KBM-7 (cell line): ENCODE data around the gene LIPM.
"Not testable (repeated sequence)": the region's sequence is repeated elsewhere in the genome, so short reads cannot be mapped to it uniquely, and the experiment has no call there.

Experiments used
- DNase-seq: peaks from one replicate; pipeline ENCODE4 v3.0.0-alpha.2; 2015
- in situ Hi-C: fragments of 300-500 bp; cut with MboI; formaldehyde crosslinking; loops from 2 replicates; pipeline ENCODE4 v1.14.3; 2020; ENCODE audit warnings: low sequenced_read_pairs, low pct_unique_long_range_greater_than_20kb, mixed read lengths

Gene LIPM

DNA sequence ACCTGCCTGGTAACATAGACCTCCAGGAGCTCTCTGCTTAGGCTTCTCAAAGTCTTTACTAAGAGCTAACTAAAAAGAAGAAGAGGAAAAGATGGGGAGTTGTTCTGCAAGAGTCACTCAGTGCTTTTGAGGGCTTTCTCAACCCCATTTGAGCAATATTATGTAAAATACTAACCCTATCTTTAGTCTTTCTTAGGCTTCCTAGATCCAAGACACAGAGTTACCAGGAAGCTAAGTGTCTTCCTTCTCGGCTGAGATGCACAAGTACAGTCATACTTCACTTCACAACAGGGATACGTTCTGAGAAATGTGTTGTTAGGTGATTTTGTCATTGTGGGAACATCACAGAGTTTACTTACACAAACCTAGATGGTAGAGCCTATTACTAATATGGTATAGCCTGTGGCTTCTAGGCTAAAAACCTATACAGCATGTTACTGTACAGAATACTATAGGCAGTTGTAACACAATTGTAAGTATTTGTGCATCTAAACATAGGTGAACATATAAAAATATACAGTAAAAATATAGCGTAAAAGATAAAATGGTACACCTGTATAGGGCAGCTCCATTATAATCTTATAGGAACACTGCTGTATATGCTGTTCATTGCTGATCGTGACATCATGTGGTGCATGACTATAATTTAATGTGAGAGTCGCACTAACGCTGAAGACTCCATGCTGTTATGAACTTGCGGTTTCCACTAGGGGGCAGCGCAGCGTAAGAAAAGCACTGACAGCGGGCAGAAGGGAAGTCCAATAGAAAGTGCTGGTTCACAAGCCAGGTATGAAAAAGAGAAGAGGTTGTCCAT, 32.8 kb downstream of the LIPM start:
- peak; percentile 86 for DNase-seq
- in situ Hi-C loops, result no loop called here

DNA sequence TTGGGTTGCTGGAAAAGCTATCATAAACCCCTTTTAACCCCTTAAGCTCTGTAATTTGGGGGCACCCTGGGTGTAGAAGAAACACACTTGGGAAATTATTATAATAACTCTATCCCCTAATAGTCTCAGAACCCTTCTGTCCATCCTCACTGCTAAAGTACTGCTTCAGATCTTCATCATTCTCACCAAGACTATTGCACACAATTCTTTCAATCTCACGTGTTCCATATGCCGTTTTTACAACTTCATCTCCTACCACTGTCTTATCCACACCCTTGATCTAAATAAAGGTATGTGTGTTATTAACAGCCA, 33.3 kb downstream of the LIPM start:
- DNase-seq, result no peak
- in situ Hi-C loops, result no loop called here

- in situ Hi-C loops, DNase-seq: not testable (repeated sequence)
Observed at GRCh38 chr10:88837632-88838031, 35.1 kb downstream of the LIPM start.

DNA sequence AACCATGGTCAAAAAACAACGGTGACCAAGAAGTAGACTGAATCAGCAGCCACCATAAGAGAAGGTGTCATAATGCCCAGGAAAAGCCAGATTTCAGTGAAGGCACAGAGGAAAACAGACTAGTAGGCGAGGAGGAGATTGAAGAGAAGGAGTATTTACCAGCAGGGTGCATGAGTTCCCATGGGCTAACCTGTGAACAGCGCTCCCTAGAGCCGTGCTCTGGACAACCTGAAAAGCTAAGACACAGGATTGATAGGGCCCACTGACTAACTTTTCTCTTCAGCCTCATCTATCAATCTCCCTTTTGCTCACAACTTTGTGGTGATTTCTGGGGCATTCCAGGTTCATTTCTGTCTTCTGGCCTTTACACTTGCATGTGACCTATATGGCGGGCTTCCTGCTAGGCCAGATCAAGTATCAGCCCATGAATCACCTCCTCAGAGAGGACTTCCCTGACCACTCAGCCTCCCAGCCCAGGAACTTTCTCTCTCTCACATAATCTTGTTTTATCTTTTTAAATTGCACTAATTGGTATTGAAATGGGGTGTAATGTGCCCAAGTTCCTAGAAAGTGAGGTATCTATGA, 36.3 kb downstream of the LIPM start:
- no peak for DNase-seq
- in situ Hi-C loops, result no loop called here

GRCh38 chr10:88840104-88840503, 37.6 kb downstream of the LIPM start:
- DNase-seq, result no peak
- in situ Hi-C loops, result no loop called here

DNA sequence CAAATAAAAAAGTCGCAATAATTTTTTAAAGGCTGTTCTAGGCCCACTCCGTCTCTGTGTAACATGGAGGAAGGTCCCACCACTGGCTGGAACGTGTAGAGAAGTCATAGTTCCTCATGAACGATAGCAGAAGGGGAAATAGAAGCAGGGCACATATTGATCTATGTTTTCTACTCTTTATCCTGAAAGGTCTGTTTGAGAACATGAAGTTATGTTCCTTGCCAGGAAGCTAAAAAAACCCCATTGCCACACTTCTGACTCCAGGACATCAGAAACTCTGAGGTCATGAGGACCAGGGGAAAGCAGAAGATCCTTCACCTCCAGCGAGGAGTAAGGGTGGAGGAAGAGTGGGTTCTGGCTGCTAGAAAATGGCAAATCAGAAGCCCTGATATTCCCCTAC, 38.4 kb downstream of the LIPM start:
- no peak for DNase-seq
- in situ Hi-C loops, result no loop called here

DNA sequence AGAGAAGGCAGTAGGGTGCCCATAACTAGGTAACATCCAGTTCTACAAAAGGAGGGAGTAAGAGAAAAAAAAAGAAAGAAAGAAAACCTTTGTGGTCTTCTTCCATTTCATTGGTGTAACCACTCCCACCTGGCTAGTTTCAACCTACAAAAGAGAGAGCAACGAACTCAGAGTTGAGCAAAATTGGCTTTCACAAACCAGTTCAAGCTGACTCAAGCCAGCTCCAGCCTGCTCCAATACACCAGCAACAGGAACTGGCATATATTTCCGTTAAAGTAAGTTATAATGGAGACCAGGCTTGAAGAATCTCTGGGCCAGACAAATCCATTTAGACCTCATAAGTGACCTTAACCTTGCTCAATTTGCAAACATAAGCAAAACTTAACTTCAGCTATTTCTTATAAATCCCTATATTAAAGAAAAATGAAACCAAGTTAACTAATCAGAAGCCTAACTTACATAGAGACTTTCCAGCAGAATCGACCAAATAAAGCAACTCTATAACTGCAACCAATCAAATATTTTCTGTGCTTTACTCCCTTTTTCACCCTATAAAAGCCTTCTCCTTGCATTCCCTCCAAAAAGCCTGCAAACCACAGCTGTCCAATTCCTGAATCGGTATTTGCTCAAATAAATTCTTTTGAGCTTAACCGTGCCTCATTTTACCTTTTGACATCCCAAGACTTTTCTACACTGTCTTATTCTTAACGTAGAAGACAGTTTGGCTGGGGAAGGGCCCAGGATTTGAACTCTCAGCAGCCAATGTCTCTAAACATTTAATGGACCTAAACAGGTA, 39.0 kb downstream of the LIPM start:
- in situ Hi-C loops, result no loop called here

GRCh38 chr10:88843171-88843570, 40.6 kb downstream of the LIPM start:
- DNase-seq, result no peak
- in situ Hi-C loops, result no loop called here

More for the DNA sequence above, 39.0 kb downstream of the LIPM start:
- DNase-seq, result no peak

DNA sequence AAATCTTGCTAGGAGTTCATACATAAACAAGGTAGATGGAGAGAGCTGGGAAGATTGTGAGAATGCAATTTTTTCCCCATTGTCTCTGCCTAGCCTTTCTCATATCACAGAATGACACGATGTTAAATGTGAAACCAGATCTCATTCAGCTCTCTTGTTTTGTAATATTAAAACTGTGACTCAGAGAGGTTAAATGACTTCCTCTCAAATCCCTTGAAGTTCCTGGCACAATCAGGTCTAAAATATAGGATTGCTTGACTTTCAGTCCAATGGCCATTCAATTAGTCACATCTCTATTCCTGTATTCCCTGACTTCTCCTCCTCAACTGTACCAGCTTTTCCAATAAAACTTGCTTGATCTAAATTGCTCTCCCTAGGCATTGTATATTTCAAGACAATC, 46.0 kb downstream of the LIPM start:
- DNase-seq, result no peak

DNA sequence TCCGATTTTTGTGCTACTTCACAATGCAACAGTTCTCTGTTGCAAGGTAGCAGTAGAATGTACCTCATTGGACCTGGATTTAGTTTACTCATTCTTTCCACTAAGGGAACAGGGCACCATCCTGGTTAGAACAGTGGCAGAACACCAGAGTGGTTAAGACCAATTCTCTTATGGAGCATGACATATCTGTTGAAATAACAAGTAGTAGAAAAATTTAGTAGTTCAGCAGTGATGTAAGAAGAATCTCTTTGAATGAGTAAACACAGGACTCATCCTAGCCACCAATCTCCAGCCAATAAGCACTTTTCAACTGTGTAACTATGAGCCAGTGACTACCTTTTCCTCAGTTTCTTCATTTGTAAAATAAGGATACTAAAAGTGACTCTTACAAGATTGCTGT, 46.7 kb downstream of the LIPM start:
- DNase-seq, result no peak
- in situ Hi-C loops, result no loop called here

More for the DNA sequence above, 46.0 kb downstream of the LIPM start:
- in situ Hi-C loops, result no loop called here

- no peak for DNase-seq
- in situ Hi-C loops, result no loop called here
Observed at GRCh38 chr10:88850712-88851111, 48.2 kb downstream of the LIPM start.

DNA sequence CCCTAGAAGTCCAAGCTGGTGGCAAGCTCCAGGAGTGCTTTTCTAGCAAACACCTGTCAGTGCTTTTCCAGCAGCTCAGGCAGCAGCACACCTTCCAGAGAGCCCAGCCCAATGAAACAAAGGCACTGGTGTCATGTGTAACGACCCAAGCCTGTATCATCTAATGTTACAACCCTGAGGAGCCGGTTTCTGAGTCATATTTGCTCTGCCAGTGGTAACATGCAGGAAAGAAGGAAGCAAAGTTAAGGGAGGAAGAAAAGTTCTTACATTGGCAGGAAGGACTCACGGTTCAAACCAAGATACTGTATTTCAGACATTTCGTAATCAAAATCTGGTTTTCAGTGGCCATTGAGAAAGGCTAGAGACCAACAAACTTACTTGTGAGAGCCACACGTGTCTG, 49.2 kb downstream of the LIPM start, which contains the start of gene ANKRD22:
TSS of gene ANKRD22 (minus strand) at position 139 of the 400 bp plus-strand sequence. CDS start 237 bp downstream, outside the sequence.
- peak; percentile 71 for DNase-seq
- in situ Hi-C loops, result no loop called here

DNA sequence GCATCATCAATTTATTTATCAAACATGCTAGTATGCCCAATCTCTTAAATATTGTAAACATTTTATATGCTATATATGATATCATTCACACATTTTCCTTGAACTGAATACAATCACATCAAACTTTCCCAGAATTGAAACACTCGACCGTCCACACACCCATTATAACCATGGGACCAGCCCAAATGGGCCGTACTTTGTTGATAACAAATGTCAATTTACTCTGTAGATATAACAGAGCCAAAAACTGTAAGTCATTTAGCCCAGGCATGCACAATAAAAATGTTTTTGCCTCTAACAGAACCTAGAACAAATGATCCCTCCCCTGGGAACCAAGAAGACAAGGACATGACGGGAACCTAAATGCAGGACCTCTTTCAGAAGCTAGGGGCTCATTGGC, 49.8 kb downstream of the LIPM start:
- no peak for DNase-seq
- in situ Hi-C loops, result no loop called here

- peak; percentile 75 for DNase-seq
- in situ Hi-C loops, result no loop called here
Observed at GRCh38 chr10:88853155-88853881, 50.8 kb downstream of the LIPM start.

- no peak for DNase-seq
- in situ Hi-C loops, result no loop called here
Observed at GRCh38 chr10:88854684-88855083, 52.2 kb downstream of the LIPM start.

DNA sequence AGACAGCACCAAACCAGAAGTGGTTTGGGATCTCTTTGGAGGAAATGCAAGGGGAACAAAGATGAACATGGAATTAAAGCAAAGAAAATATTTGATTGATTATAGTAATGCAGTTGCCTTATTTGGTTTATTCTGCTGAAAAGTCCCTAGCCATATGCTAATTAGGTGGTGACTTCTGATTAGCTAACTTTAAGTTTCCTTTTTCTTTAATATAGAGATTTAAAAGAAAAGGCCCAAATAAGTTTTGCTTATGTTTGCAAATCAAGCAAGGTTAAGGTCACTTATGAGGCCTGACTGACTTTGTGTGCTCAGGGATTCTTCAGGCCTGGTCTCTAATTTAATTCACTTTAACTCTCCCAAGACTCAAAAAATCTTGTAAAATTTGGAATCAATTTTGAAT, 55.3 kb downstream of the LIPM start:
- DNase-seq, result no peak
- in situ Hi-C loops, result no loop called here

DNA sequence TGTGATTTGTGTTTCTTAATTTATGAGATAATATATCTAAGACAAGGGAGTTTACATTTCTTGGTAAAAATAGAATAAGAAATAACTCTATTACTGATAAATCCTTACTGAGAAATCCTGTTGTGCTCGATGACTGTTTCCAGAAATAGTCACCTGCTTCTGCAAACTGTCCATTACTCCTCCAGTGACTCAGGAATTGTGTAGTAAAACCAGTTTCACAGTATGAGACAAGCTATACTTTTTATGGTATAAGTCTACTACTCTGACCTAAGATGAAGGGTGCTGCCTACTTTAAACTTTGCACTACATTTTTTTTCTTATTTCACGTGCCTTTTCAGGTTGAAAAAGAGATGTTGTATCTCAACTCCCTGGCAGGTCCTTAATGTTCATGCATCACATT, 56.0 kb downstream of the LIPM start:
- DNase-seq, result no peak

DNA sequence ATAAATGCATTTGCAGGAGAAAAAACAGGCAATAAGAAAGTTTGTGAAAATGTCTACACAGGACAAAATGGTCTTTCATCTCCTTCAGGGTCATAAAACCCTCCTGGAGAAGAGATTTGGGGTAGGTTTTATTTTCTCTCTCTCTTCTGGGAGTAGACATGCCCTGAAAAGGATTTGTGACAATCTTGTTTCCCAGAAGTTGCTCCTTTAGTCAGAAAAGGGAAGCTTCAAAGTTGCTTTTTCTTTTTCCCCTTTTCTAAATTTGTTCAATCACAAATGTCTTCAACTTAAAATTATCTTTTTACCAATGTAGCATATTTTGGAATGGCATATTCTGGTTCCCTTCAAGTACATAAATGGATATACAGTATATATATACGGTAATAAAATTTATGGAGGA, 58.5 kb downstream of the LIPM start:
- in situ Hi-C loops, result no loop called here
- DNase-seq, result peak; percentile 37

More for the DNA sequence above, 56.0 kb downstream of the LIPM start:
- in situ Hi-C loops, result no loop called here

- in situ Hi-C loops, result no loop called here
- peak; percentile 54 for DNase-seq
Observed at GRCh38 chr10:88865281-88865876, 62.8 kb downstream of the LIPM start.
